HS-27A (cell line): ENCODE results near the gene RUVBL1.

Experiments
- DNase-seq: peaks from one replicate; pipeline ENCODE4 v3.0.0-alpha.2; 2012; ENCODE audit warnings: low read depth, missing footprints

Gene RUVBL1

DNA sequence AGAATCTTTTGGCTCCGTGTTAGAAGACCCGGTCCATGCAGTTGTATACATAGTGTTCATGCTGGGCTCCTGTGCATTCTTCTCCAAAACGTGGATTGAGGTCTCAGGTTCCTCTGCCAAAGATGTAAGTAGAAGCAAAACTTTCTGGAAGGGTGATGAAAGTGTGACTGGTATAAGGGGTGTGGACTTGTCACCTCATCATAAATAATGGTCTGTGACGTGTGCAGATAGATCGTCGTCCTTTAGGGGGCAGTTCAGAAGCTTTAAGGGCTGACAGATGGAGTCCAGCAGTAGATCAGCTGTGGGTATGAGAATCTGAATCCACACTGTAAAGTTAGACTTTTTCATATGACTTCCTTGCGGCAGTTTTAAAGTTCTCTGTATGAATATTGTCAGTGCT is 56.1 kb downstream of the RUVBL1 start:
- no peak for DNase-seq

- DNase-seq, result no peak
These were observed 56.9 kb downstream of the RUVBL1 start for GRCh38 chr3:128066676-128067075.

- DNase-seq, result no peak
These were observed 57.5 kb downstream of the RUVBL1 start for GRCh38 chr3:128066114-128066513.

DNA sequence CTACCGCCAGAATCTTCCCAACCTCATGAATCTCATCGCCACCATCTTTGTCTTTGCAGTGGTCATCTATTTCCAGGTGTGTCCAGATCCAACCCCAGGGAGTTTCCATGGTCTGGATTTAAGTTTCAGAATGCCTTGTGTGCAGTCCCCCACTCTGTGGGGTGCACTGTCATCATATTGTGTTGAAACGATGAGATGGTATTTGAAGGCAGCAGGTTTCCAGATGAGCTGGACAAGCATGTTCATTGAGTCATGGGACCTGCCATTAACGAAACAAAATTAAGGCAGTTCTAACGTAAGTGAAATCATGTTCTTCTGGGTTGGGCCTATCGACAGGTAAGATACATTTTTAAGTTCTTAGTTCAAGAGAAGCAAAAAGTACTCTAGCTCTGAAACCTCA is 58.6 kb downstream of the RUVBL1 start:
- DNase-seq, result no peak

- DNase-seq, result no peak
These were observed 59.7 kb downstream of the RUVBL1 start for GRCh38 chr3:128063865-128064264.

DNA sequence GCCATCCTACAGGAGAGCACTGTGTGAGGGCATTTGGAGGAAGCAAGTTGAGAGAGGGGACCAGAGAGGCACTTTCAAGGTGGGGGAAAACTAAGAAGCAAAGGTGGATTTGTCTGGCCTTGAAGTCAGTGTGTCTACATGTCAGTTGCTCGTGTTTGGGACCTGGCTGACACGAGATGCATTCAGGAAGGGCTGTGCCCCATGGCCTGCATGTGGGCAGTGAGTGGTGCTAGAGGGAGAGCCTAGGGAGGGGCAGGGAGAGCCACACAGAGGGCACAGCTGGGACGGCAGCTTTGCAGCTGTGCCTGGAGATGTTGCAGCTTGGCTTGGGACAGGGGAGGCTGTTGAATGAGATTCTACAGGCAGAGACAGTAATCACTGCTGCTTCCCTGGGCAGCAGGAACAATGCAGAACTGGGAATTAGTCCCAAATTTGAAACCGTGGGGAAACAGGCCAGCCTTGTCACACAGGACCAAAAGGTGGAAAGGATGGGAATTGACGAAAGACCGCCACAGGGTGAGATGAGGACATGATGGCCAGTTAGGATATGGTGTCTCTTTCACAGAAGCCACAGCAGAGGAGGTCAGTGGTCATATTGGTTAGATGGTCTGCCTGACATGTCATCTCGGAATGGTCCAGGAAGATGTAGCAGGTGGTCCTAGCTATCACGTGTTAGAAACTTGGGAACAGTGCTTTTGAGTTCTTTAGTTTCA is 61.4 kb downstream of the RUVBL1 start:
- no peak for DNase-seq

DNA sequence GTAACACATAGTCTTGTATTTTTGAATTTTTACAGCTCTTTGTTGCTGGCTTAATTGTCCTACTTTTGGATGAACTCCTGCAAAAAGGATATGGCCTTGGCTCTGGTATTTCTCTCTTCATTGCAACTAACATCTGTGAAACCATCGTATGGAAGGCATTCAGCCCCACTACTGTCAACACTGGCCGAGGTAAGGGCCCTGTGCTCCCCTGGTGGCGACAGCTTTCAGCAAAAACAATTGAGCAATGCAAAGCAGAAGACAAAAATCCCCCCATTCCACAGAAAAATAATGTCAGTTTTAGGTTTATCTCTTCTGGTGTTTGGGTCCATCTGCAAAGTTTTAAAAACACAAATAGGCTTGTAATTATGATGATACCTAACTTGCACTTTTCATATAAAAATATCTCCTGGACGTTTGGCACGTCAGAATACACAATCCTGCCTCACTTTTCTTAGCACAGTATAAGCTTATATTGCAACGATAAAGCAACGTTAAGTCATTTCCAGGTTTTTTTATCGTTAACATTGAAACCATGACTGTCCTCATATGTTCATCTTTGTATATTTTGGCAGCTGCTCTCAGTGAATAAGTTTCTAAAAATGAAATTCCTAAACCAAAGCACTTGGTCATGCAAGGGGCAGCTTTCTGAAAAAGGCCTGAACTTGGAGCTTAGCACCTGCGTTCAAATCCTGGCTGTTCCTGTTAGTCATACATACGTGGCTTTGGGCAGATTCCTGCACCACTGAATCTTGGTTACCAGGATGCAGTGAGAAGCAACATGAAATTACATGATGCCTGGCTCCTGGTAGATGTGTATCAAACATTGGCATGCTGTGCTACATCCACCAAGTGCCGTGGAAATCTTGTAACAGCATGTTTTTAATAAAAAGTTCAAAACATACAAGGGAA is 62.9 kb downstream of the RUVBL1 start:
- DNase-seq, result peak; percentile 90

- no peak for DNase-seq
These were observed 67.4 kb downstream of the RUVBL1 start for GRCh38 chr3:128056258-128056657.

- no peak for DNase-seq
These were observed 69.2 kb downstream of the RUVBL1 start for GRCh38 chr3:128054367-128054766.

GRCh38 chr3:128053614-128054013 is 70.0 kb downstream of the RUVBL1 start:
- no peak for DNase-seq

- no peak for DNase-seq
These were observed 70.8 kb downstream of the RUVBL1 start for GRCh38 chr3:128052595-128053351.

DNA sequence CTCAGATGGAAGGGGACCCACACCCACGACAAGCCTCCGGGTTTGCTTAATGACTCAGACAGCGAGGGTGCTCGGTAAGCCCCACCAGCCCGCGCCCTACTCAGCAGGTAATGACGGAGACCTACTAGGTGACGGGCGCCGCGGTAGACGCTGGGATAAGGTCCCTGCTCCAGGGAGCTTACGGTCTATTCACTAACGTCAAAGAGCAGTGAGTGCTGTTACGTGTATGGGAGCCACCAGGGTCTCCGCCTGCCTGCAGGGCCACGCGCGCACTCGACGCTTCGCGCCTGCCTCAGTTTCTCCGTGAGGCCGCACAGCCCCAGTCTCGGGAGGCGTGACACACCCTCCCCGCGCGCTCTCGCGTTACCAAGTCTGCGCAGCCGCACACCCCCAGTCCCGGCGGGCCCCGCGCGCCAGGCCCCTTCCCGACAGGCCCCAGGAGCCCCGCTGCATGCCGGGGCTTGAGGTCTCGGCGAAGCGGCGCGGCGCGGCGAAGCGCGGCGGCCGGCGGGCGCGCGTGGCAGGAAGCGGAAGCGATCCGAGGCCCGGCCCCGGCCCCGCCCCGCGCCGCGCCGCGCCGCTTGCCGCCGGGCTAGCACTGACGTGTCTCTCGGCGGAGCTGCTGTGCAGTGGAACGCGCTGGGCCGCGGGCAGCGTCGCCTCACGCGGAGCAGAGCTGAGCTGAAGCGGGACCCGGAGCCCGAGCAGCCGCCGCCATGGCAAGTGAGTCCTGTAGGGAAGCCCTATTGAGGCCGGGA is 71.6 kb downstream of the RUVBL1 start, which contains the start of gene SEC61A1:
Gene SEC61A1, plus strand, starts transcription at position 601 of the 758 bp plus-strand sequence. Its CDS starts 116 bp downstream, at position 717.
- peak; percentile 73 for DNase-seq

DNA sequence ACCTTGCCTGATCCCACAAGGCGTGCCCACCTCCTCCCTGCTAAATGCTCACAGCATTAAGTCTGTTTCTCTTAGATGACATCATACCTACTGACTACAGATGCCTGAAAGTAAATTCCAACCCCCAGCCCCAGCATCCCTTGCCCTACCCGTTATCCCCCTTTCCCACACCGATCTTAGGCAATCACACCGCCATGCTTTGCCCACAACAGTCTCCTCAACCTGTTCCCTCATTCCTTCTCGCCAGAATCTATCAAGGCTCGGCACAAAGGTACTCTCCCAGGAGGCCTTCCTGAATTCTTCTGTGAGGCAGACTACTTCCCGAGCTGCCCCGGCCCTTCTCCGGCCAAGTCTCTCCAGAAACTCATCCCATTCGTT is 72.2 kb downstream of the RUVBL1 start:
- no peak for DNase-seq

- no peak for DNase-seq
These were observed 73.0 kb downstream of the RUVBL1 start for GRCh38 chr3:128050597-128050996.

GRCh38 chr3:128041344-128041743 is 82.3 kb downstream of the RUVBL1 start:
- DNase-seq, result no peak

DNA sequence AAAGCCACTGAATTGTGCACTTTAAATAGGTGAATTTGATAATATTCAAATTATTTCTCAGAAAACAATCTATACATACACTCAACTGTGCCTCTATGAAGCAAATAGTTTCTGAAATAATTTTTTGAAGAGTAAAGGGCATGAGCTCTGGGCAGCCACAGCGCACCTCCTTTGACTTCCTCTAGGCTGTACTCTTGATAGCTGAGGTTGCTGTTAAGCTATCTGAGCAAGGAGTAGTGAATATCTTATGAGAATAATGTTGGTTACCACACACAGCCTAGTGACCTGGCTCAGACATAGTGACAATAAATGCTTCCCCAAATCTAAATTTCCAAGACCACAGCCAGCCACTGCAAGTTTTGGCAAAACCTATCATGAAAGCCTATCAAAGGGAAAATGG is 83.0 kb downstream of the RUVBL1 start:
- DNase-seq, result no peak

DNA sequence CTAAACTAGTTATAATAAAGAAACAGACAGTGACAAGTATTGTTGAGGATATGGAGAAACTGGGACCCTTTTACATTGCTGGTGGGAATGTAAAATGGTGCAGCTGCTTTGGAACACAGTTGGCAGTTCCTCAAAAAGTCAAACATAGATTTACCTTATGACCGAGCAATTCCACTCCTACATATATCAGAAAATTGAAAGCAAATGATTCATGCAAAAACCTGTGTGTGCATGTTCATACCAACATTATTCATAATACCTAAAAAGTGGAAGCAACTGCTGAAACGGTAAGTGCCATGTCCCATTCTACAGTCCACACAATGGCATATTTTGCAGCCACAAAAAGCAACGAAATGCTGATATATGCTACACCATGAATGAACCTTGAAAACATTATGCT is 83.6 kb downstream of the RUVBL1 start:
- no peak for DNase-seq

DNA sequence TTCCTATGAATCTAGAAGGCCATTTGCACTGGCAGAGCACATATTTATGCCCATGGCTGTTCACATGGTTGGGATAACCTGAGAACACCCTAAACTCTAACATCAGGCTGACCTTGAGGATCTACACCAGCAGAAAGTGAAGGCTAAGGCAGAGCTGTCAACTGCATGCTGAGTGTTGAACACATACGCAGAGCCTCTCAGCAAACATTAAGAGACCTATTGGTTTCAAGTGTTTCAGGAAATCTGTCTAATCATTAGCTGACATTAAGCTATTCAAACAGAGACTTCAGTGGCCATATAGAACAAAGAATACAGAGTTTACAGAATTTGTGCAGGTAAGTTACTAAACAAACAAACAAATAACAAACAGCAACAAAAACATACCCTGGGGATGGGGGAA is 87.5 kb downstream of the RUVBL1 start:
- no peak for DNase-seq

DNA sequence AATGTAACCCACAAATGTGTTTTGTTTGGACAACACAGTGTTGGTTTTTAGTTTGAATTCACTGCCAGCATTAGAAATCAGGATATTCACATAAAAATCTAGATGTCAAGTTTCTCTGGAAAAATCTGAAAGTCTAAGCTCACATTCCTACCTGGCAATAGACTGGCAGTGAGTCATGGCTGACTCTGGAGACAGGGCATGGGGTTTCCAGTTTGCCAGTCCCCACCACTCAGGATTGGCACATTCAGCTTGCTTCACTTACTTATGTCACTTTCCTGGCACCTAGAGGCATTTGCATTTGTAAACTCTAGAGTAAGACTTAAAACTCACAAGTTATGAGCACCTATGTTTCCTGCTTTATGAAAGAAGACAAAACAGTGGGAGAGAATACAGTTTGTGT is 90.5 kb downstream of the RUVBL1 start:
- no peak for DNase-seq
